Activated naive CD4-positive, alpha-beta T cell (primary cell): ENCODE measurements around the gene CYP11A1.

Experiments
- DNase-seq, 4 experiments: peaks; one replicate each; lab custom pipeline; 2025; lab: John Stamatoyannopoulos, UW

Gene CYP11A1

DNA sequence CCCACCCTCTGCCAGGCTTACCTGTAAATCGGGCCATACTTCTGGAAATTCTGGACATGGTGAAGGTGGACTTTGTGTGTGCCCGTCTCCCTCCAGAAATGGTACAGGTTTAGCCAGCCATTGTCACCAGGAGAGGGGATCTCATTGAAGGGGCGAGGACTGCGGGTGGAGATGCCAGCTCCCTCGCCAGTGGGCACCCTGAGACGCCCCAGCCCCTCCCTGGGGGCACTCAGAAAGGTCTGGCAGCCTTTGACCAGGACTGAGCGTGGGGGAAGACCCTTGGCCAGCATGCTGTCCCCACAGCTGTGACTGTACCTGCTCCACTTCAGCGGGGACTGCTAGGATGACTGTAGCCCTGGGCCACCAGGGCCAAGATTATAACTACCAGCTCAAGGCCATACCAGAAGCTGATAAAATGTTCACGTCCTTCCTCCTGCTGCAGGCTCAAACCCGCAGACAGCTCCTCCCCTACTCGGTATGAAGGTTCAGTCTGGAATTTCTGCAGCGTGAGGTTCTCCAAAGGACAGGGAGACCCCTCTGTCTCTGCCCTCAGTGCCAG lies at the start of gene CYP11A1:
Gene CYP11A1 (minus strand): TSS at position 351 of the 559 bp plus-strand sequence. CDS start 61 bp downstream, at position 290.
- no peak for DNase-seq

GRCh38 chr15:74417225-74417624 lies 49.8 kb upstream of the CYP11A1 start:
- no peak for DNase-seq

GRCh38 chr15:74415966-74416916 lies 48.8 kb upstream of the CYP11A1 start:
- no peak for DNase-seq

GRCh38 chr15:74414603-74415338 lies 47.3 kb upstream of the CYP11A1 start:
- no peak for DNase-seq

DNA sequence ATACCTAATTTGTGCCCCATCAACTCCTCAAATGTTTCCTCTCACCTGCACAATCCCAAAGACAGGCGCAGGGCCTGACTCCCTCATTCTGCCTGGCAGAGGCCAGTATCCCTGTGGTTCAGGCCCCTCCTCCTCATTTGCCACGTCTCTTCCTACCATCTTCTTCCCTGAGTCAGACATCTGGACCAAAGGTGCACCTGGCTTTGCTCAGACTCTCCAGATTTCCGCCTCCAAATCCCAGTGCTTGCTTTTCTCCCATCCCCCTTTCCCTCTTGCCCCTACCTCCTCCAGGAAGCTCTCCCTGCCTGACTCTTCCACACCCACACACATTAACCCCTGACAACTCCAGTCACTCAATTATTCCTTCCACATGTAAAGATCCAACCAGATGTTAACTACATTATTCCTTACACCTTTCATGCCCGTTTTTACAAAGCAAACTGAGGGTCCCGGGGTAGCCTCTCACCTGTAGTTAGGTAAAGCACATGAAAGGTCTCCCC lies 46.7 kb upstream of the CYP11A1 start:
- DNase-seq = no peak

GRCh38 chr15:74413350-74414080 lies 46.1 kb upstream of the CYP11A1 start:
- no peak for DNase-seq

GRCh38 chr15:74412159-74412558 lies 44.7 kb upstream of the CYP11A1 start:
- no peak for DNase-seq

GRCh38 chr15:74411686-74412085 lies 44.2 kb upstream of the CYP11A1 start:
- DNase-seq = no peak

DNA sequence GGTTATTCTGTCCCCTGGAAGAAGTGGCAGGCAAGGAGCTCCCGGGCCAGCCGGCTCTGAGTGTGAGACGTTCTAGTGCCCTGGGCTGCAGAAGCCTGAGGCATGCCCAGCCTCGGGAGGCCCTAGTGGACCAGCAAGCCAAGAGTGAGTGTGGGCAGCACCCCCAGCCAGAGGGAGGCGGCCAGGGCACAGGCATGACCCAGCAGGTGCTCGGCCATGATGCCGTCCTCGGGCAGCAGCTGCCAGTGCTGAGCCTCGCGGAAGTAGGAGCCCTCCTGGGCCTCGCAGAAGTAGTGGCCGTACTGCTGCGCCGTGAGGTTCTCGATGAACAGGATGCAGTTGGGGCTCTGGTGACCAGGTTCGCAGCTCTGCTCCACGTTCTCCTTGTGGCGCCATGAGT lies 43.1 kb upstream of the CYP11A1 start:
- DNase-seq = no peak

- DNase-seq = no peak
Observed at GRCh38 chr15:74409225-74409624, 41.8 kb upstream of the CYP11A1 start.

- DNase-seq = no peak
Observed at GRCh38 chr15:74408815-74409214, 41.4 kb upstream of the CYP11A1 start.

- DNase-seq = no peak
Observed at GRCh38 chr15:74408385-74408784, 40.9 kb upstream of the CYP11A1 start.

- no peak for DNase-seq
Observed at GRCh38 chr15:74406992-74407705, 39.7 kb upstream of the CYP11A1 start.

- DNase-seq = no peak
Observed at GRCh38 chr15:74406517-74406916, 39.1 kb upstream of the CYP11A1 start.

DNA sequence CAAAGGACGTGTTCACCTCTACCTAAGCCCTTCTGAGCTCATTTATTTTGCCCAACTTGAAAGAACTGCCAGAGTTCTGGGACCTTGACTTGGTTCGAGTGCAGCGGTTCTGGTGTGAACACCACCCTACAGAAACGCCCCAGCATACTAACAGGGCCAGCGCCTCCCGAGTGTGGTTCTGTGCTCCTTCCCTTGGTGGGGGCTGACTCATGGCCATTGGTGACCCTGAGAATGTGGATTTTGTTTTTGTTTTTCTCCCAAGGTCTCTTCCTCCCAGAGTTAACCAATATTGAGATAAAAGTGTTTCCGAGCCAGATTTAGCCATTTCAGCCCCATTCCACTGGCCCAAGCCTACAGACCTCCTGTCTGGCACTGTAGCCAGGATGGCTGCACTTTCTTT lies 38.4 kb upstream of the CYP11A1 start:
- DNase-seq = no peak

DNA sequence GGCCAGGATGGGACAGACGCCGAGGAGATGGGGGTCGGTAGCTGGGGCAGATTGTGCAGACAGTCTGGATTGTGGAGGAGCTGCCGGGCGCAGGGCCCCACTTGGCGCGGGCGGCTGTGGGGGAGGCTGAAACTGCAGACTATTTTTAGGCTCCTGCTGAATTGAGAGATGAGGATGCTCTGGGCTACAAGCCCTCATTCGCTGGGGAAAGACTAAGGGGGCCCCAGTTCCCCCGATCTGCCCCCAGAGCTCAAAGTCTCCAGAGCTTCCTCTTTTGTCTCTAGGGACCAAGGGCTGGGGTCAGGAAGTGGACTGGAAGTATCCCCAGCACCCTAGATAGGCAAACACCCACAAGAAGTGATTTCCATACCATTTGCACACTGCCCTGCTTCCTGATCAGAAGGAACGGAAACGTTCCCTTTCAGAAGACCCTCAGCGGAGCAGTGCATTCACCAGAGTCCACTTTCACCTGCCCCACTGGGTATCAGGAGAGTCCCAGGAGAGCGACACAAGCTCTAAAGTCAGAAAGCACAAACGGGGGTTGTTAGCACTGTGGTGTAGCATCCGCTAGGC lies 36.6 kb upstream of the CYP11A1 start:
- DNase-seq = no peak

GRCh38 chr15:74403588-74403919 lies 36.1 kb upstream of the CYP11A1 start:
- no peak for DNase-seq

GRCh38 chr15:74402873-74403587 lies 35.6 kb upstream of the CYP11A1 start:
- DNase-seq = peak in 2 of 4 experiments; percentile 13 to 20

DNA sequence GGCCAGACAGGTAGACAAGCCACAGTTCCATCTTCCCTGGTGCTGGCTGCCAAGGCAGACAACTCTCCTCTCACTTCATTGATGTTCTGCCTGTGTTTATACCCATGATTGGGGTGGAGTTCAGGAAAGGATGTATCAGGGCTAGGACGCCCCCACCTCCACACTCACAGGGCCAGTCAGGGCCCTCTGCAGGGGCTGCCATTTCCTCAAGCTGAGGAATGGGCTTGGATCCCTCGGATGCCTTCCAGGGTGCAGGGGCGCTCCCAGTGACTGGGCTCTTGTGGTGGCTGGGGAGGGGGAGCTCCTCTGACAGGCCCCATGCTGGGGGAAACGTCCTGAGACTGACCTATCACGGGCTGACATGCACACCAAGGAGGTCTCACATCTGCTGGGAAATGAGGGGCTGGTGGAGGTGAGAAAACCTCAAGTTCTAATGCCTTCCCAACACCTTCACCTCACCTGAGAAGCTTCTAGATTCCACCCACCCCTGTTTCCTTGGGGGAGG lies 34.9 kb upstream of the CYP11A1 start:
- no peak for DNase-seq
